Epithelial cell of prostate (primary cell): Measurements from ENCODE around the gene RANGRF.

Experiments used
- DNase-seq: peaks from one replicate; pipeline ENCODE4 v3.0.0-alpha.2; 2011; ENCODE audit warnings: low read depth, low spot score
- H3K27ac ChIP-seq: fragments of 450-650 bp; 2 replicates; pipeline ENCODE4 v1.5.1; 2017; ENCODE audit warnings: mild to moderate bottlenecking

RANGRF gene

GRCh38 chr17:8312251-8312650, 23.8 kb downstream of the RANGRF start:
- H3K27ac ChIP-seq, result no peak overlapping the region
- no peak for DNase-seq

- DNase-seq, result no peak
- H3K27ac ChIP-seq, result no peak overlapping the region
Measured at GRCh38 chr17:8312726-8313600, 24.5 kb downstream of the RANGRF start.

- H3K27ac ChIP-seq, result no peak overlapping the region
- DNase-seq, result no peak
Measured at GRCh38 chr17:8314797-8315763, 26.6 kb downstream of the RANGRF start.

GRCh38 chr17:8315764-8316217, 27.3 kb downstream of the RANGRF start:
- DNase-seq, result no peak
- no peak overlapping the region for H3K27ac ChIP-seq

GRCh38 chr17:8318010-8318935, 29.8 kb downstream of the RANGRF start:
- H3K27ac ChIP-seq, result no peak overlapping the region
- DNase-seq, result no peak

- no peak overlapping the region for H3K27ac ChIP-seq
- DNase-seq, result no peak
Measured at GRCh38 chr17:8320262-8320661, 31.8 kb downstream of the RANGRF start.

GRCh38 chr17:8320990-8321389, 32.5 kb downstream of the RANGRF start:
- no peak for DNase-seq
- H3K27ac ChIP-seq, result no peak overlapping the region

GRCh38 chr17:8322061-8322460, 33.6 kb downstream of the RANGRF start:
- H3K27ac ChIP-seq, result no peak overlapping the region
- no peak for DNase-seq

GRCh38 chr17:8324132-8324531, 35.7 kb downstream of the RANGRF start:
- no peak for DNase-seq
- no peak overlapping the region for H3K27ac ChIP-seq

GRCh38 chr17:8324923-8325322, 36.5 kb downstream of the RANGRF start:
- DNase-seq, result no peak
- no peak overlapping the region for H3K27ac ChIP-seq

GRCh38 chr17:8326511-8327302, 38.2 kb downstream of the RANGRF start:
- no peak overlapping the region for H3K27ac ChIP-seq

GRCh38 chr17:8327303-8327649, 38.8 kb downstream of the RANGRF start:
- DNase-seq, result no peak

More at GRCh38 chr17:8326511-8327302, 38.2 kb downstream of the RANGRF start:
- no peak for DNase-seq

GRCh38 chr17:8332128-8332527, 43.7 kb downstream of the RANGRF start:
- no peak overlapping the region for H3K27ac ChIP-seq
- no peak for DNase-seq

More at GRCh38 chr17:8327303-8327649, 38.8 kb downstream of the RANGRF start:
- no peak overlapping the region for H3K27ac ChIP-seq

- no peak for DNase-seq
- H3K27ac ChIP-seq, result no peak overlapping the region
Measured at GRCh38 chr17:8332688-8333087, 44.2 kb downstream of the RANGRF start.

GRCh38 chr17:8333281-8333680, 44.8 kb downstream of the RANGRF start:
- no peak for DNase-seq
- no peak overlapping the region for H3K27ac ChIP-seq

GRCh38 chr17:8337802-8338752, 49.6 kb downstream of the RANGRF start:
- no peak overlapping the region for H3K27ac ChIP-seq
- no peak for DNase-seq

- no peak for DNase-seq
- no peak overlapping the region for H3K27ac ChIP-seq
Measured at GRCh38 chr17:8338753-8339140, 50.3 kb downstream of the RANGRF start.

GRCh38 chr17:8339540-8339939, 51.1 kb downstream of the RANGRF start, which contains the start of gene ODF4:
ODF4 (plus strand) TSS chr17:8339840; CDS start chr17:8340052, 212 bp downstream.
- DNase-seq, result no peak

More at GRCh38 chr17:8339540-8339939, 51.1 kb downstream of the RANGRF start, which contains the start of gene ODF4:
- no peak within 1 kb of the TSS for H3K27ac ChIP-seq
